IPS-15b (cell line): ENCODE measurements around the gene RETREG1.

ENCODE experiments used
- H3K27me3 ChIP-seq: one replicate; pipeline ENCODE4 v1.6.1; 2013; ENCODE audit warnings: low read length; ENCODE audit not compliant: control insufficient read depth, insufficient read depth
- H3K36me3 ChIP-seq: one replicate; pipeline ENCODE4 v1.6.1; 2013; ENCODE audit warnings: low read length; ENCODE audit not compliant: control insufficient read depth, insufficient read depth
- H3K4me1 ChIP-seq: one replicate; pipeline ENCODE4 v1.6.1; 2013; ENCODE audit warnings: mild to moderate bottlenecking, low read length; ENCODE audit not compliant: control insufficient read depth, insufficient read depth
- H3K4me3 ChIP-seq: one replicate; pipeline ENCODE4 v1.5.1; 2013; ENCODE audit warnings: low read depth, low read length
- H3K9ac ChIP-seq: one replicate; pipeline ENCODE4 v1.6.1; 2013; ENCODE audit warnings: low read depth, mild to moderate bottlenecking, low read length
- H3K9me3 ChIP-seq: one replicate; pipeline ENCODE4 v1.6.1; 2013; ENCODE audit warnings: mild to moderate bottlenecking, low read length; ENCODE audit not compliant: control insufficient read depth, insufficient read depth

RETREG1 gene

GRCh38 chr5:16574789-16575721, 41.7 kb downstream of the RETREG1 start:
- Histone ChIP-seq H3K4me3 (no peak overlapping the region), H3K9ac (no peak overlapping the region), H3K36me3 (no peaks in the 10 kb centered on the region), H3K9me3 (no peaks in the 10 kb centered on the region), H3K4me1 (peaks cover 11% of the 10 kb centered on the region), H3K27me3 (no peaks in the 10 kb centered on the region)

GRCh38 chr5:16573401-16573800, 43.4 kb downstream of the RETREG1 start:
- H3K27me3 ChIP-seq = no peaks in the 10 kb centered on the region
- no peaks in the 10 kb centered on the region for H3K36me3 ChIP-seq
- H3K9me3 ChIP-seq = no peaks in the 10 kb centered on the region
- no peak overlapping the region for H3K4me3 ChIP-seq
- H3K9ac ChIP-seq = no peak overlapping the region
- peaks cover 11% of the 10 kb centered on the region for H3K4me1 ChIP-seq

DNA sequence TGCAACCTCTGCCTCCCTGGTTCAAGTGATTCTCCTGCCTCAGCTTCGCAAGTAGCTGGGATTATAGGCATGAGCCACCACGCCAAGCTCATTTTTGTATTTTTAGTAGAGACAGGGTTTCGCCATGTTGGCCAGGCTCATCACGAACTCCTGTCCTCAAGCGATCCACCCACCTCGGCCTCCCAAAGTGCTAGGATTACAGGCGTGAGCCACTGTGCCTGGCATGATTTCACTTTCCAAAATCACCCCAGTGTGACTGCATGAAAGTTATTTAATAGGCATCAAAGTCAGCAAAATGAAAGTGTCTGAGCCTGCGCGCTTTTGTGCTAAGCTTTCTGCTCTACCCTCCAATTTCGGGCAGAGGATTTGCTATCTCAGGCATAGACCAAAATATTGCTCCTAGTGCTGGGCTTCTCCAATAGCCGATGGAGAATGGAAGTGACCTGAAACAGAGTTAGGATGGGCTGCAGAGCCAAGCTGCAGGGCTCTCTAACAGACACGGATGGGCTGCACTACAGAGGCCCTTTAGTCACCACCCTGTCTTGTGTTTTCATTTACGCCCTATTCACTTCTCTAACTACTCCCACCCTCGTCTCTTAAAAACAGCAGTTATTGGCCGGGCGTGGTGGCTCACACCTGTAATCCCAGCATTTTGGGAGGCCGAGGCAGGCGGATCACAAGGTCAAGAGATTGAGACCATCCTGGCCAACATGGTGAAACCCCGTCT, 44.3 kb downstream of the RETREG1 start:
- H3K27me3 ChIP-seq = no peaks in the 10 kb centered on the region
- H3K4me1 ChIP-seq = peaks cover 11% of the 10 kb centered on the region
- no peaks in the 10 kb centered on the region for H3K9me3 ChIP-seq
- no peak overlapping the region for H3K4me3 ChIP-seq
- no peak overlapping the region for H3K9ac ChIP-seq
- H3K36me3 ChIP-seq = no peaks in the 10 kb centered on the region

DNA sequence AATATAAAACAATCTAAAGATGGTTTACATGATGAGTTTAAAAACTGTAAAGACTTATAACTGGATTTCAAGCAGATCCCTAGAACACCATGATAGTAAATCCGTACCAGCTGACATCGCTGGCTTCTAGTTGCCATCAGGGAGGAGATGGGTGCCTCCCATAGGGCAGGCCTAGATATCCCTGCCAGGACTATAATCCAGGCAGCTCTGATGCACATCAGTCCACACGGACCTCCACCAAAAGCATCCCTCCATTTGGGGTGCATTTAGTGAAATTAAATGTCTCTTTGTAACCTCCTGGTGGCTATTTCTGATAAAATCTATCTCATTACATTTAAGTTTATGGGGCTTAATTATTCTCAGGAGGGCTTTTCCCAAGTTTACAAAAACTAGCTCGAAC, 45.8 kb downstream of the RETREG1 start:
- no peaks in the 10 kb centered on the region for H3K36me3 ChIP-seq
- no peak overlapping the region for H3K9ac ChIP-seq
- no peak overlapping the region for H3K4me3 ChIP-seq
- no peaks in the 10 kb centered on the region for H3K27me3 ChIP-seq
- H3K4me1 ChIP-seq = peaks cover 11% of the 10 kb centered on the region
- no peaks in the 10 kb centered on the region for H3K9me3 ChIP-seq

- H3K27me3 ChIP-seq = no peaks in the 10 kb centered on the region
- peaks cover 9% of the 10 kb centered on the region for H3K4me1 ChIP-seq
- no peak overlapping the region for H3K9ac ChIP-seq
- no peaks in the 10 kb centered on the region for H3K36me3 ChIP-seq
- no peaks in the 10 kb centered on the region for H3K9me3 ChIP-seq
- H3K4me3 ChIP-seq = no peak overlapping the region
Measured at GRCh38 chr5:16570121-16570815, 46.5 kb downstream of the RETREG1 start.

DNA sequence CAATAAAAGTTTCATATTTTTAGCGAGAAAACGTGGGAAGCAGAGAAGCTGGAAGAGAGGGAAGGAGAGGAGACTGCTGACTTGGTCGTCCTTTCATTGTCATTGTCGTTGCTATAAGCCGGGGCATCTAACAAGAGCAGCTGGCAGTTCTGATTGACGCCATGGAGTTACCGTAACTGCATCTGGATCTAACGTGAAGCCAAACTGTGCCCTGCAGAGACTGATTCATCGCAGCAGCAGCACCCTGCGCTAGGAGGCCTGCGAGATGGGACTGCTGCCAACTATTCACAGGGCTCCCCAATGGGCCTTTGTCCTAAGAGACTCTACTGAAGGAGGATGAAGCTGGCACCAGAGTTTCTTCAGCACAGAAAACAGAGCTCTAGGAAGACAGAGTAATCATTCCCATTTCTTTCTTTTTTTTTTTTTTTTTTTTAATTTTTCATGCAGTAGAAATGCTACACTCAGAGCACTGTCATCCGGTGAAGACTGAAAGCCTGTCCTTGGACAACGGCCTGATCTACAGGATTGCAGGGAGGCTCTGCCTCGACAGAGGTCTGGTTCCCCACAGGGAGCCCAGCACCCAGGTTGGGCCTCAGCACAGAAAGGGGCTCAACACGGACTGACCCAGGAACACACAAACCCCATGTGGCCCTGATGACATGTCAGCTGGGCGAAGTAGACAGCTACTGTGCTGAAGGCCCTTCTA, 47.8 kb downstream of the RETREG1 start:
- no peaks in the 10 kb centered on the region for H3K4me1 ChIP-seq
- H3K9ac ChIP-seq = no peak overlapping the region
- H3K36me3 ChIP-seq = no peaks in the 10 kb centered on the region
- H3K9me3 ChIP-seq = no peaks in the 10 kb centered on the region
- no peak overlapping the region for H3K4me3 ChIP-seq
- H3K27me3 ChIP-seq = no peaks in the 10 kb centered on the region

GRCh38 chr5:16567365-16567764, 49.4 kb downstream of the RETREG1 start:
- no peaks in the 10 kb centered on the region for H3K9me3 ChIP-seq
- no peaks in the 10 kb centered on the region for H3K36me3 ChIP-seq
- no peaks in the 10 kb centered on the region for H3K4me1 ChIP-seq
- no peak overlapping the region for H3K4me3 ChIP-seq
- H3K9ac ChIP-seq = no peak overlapping the region
- H3K27me3 ChIP-seq = no peaks in the 10 kb centered on the region

DNA sequence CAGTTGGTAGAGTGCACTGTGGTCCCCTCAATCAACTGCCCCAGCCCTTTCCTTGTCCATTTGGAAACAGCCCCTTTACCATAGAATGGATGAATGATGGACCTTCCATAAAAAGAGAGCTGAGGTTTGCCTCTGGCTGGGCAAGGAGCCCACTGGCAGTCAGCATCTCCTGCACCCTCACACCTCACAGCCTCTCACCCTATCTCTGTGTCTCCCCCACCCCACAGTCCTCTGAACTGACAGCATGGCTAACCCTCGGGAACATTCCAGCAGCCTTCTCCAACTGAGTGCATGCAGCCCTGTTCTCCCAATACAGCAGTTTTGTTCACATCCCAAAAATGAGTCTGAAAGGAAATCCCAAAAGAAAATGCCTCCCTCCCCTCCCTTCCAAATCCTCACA, 51.7 kb downstream of the RETREG1 start:
- H3K9ac ChIP-seq = no peak overlapping the region
- no peak overlapping the region for H3K4me3 ChIP-seq
- H3K9me3 ChIP-seq = no peaks in the 10 kb centered on the region
- no peaks in the 10 kb centered on the region for H3K27me3 ChIP-seq
- no peaks in the 10 kb centered on the region for H3K36me3 ChIP-seq
- H3K4me1 ChIP-seq = peaks cover 4% of the 10 kb centered on the region

GRCh38 chr5:16564248-16564867, 52.4 kb downstream of the RETREG1 start:
- peaks cover 7% of the 10 kb centered on the region for H3K4me1 ChIP-seq
- no peaks in the 10 kb centered on the region for H3K36me3 ChIP-seq
- no peaks in the 10 kb centered on the region for H3K27me3 ChIP-seq
- no peaks in the 10 kb centered on the region for H3K9me3 ChIP-seq
- H3K4me3 ChIP-seq = no peak overlapping the region
- no peak overlapping the region for H3K9ac ChIP-seq

- Histone ChIP-seq H3K4me1 (peaks cover 11% of the 10 kb centered on the region), H3K4me3 (no peak overlapping the region), H3K9ac (no peak overlapping the region), H3K27me3 (no peaks in the 10 kb centered on the region), H3K9me3 (no peaks in the 10 kb centered on the region), H3K36me3 (no peaks in the 10 kb centered on the region)
Measured at GRCh38 chr5:16563686-16564085, 53.1 kb downstream of the RETREG1 start.

DNA sequence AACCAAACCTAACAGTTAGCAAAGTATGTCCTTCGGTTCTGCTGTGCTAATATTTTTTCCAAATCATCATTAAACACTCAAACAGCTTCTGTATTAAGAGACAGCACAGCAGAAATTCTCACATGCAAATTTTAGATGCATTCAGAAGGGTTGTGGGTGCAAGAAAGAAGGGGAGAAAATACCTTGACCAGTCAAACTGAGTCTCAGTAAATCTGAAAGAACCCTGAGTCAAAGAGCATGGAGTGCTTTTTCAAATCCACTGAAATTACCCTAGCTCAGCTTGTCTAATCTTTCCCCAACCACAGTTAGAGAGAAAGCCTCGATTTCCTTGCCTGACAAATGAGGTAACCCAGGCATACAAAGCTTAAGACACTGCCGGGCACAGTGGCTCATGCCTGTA, 55.1 kb downstream of the RETREG1 start:
- no peaks in the 10 kb centered on the region for H3K36me3 ChIP-seq
- H3K4me1 ChIP-seq = peaks cover 11% of the 10 kb centered on the region
- no peaks in the 10 kb centered on the region for H3K9me3 ChIP-seq
- no peak overlapping the region for H3K9ac ChIP-seq
- H3K27me3 ChIP-seq = no peaks in the 10 kb centered on the region
- no peak overlapping the region for H3K4me3 ChIP-seq
